Measurements from ENCODE around the gene CPTP.
A peak's percentile ranks its signal among the peaks of the same experiment; 100 is the strongest.

CPTP gene

GRCh38 chr1:1308756-1309250, 15.8 kb upstream of the CPTP start:
- peak overlapping the region; percentile 37 for H3K9ac ChIP-seq
- H3K79me2 ChIP-seq, result no peaks in the 10 kb centered on the region
- peak overlapping the region; percentile 47 for H3K27ac ChIP-seq
- H3K27me3 ChIP-seq (ENCODE audit: control insufficient read depth, insufficient read depth, low read length), result no peaks in the 10 kb centered on the region
- peaks cover 3% of the 10 kb centered on the region for H3K4me1 ChIP-seq
- TF ChIP-seq CTCF (IDR thresholded peaks at IDR 0.05), result no peak
- no peaks in the 10 kb centered on the region for H3K36me3 ChIP-seq (ENCODE audit: control insufficient read depth, insufficient read depth, low read length)
- no peaks in the 10 kb centered on the region for H3K9me3 ChIP-seq (ENCODE audit: control insufficient read depth, low read length)
- peak overlapping the region; percentile 85 for H3K4me3 ChIP-seq (ENCODE audit: low read depth, low read length)
- H2AFZ ChIP-seq, result peak overlapping the region; percentile 79
- peak overlapping the region; percentile 86 for H3K4me2 ChIP-seq (ENCODE audit: low read length)

- Histone ChIP-seq H3K9me3 (ENCODE audit: control insufficient read depth, low read length) (no peaks in the 10 kb centered on the region), H2AFZ (peak overlapping the region; percentile 79), H3K79me2 (no peaks in the 10 kb centered on the region), H3K4me1 (peaks cover 3% of the 10 kb centered on the region), H3K27me3 (ENCODE audit: control insufficient read depth, insufficient read depth, low read length) (no peaks in the 10 kb centered on the region), H3K9ac (no peak overlapping the region), H3K27ac (no peak overlapping the region), H3K4me2 (ENCODE audit: low read length) (peak overlapping the region; percentile 86), H3K4me3 (ENCODE audit: low read depth, low read length) (peak overlapping the region; percentile 85), H3K36me3 (ENCODE audit: control insufficient read depth, insufficient read depth, low read length) (no peaks in the 10 kb centered on the region)
- TF ChIP-seq CTCF (IDR thresholded peaks at IDR 0.05), result no peak
These were observed 15.1 kb upstream of the CPTP start for GRCh38 chr1:1309251-1310108.

GRCh38 chr1:1310109-1310385, 14.6 kb upstream of the CPTP start:
- Histone ChIP-seq H3K9ac (no peak overlapping the region), H3K4me3 (ENCODE audit: low read depth, low read length) (no peak overlapping the region), H3K79me2 (no peaks in the 10 kb centered on the region), H3K9me3 (ENCODE audit: control insufficient read depth, low read length) (no peaks in the 10 kb centered on the region), H3K27ac (no peak overlapping the region), H2AFZ (no peak overlapping the region), H3K36me3 (ENCODE audit: control insufficient read depth, insufficient read depth, low read length) (no peaks in the 10 kb centered on the region), H3K27me3 (ENCODE audit: control insufficient read depth, insufficient read depth, low read length) (no peaks in the 10 kb centered on the region), H3K4me1 (peaks cover 3% of the 10 kb centered on the region), H3K4me2 (ENCODE audit: low read length) (no peak overlapping the region)
- TF ChIP-seq CTCF (IDR thresholded peaks at IDR 0.05), result no peak

- Histone ChIP-seq H3K27me3 (ENCODE audit: control insufficient read depth, insufficient read depth, low read length) (no peaks in the 10 kb centered on the region), H2AFZ (no peak overlapping the region), H3K79me2 (no peaks in the 10 kb centered on the region), H3K4me2 (ENCODE audit: low read length) (no peak overlapping the region), H3K4me1 (no peaks in the 10 kb centered on the region), H3K4me3 (ENCODE audit: low read depth, low read length) (no peak overlapping the region), H3K27ac (no peak overlapping the region), H3K36me3 (ENCODE audit: control insufficient read depth, insufficient read depth, low read length) (no peaks in the 10 kb centered on the region), H3K9me3 (ENCODE audit: control insufficient read depth, low read length) (no peaks in the 10 kb centered on the region), H3K9ac (no peak overlapping the region)
- no peak for TF ChIP-seq CTCF (IDR thresholded peaks at IDR 0.05)
These were observed 14.0 kb upstream of the CPTP start for GRCh38 chr1:1310476-1311053.

Data from parathyroid adenoma (tissue), 2 donors.